GM18499 (cell line): ENCODE data around the gene OSTM1.
A peak's percentile ranks its signal among the peaks of the same experiment; 100 is the strongest.

Source experiments
- ATAC-seq: cut with Tn5 transposase; IDR thresholded peaks from one replicate; pipeline ENCODE4 v1.9.1; 2021; ENCODE audit warnings: moderate number of reproducible peaks; ENCODE audit not compliant: insufficient read depth, unreplicated experiment

OSTM1 gene

DNA sequence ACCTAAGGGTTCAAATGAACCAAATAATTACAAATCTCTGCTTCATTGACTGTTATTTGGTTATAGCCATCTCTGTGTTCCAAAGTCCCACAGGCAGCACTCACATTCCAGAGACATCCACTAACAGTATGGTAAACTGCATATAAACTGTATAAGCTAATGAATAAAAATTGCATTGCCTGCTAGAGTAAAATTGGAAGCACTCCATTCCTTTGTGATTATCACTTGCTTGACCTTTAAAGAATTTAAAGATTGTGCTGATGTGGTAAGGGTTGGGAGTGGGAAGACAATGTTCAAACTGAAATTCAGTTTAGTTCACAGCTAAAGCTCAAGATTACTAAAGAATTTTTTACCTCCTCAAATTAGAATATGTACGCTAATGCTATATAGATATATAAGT, 31.0 kb upstream of the OSTM1 start:
- ATAC-seq = no peak

GRCh38 chr6:108102965-108103364, 28.4 kb upstream of the OSTM1 start:
- no peak for ATAC-seq

DNA sequence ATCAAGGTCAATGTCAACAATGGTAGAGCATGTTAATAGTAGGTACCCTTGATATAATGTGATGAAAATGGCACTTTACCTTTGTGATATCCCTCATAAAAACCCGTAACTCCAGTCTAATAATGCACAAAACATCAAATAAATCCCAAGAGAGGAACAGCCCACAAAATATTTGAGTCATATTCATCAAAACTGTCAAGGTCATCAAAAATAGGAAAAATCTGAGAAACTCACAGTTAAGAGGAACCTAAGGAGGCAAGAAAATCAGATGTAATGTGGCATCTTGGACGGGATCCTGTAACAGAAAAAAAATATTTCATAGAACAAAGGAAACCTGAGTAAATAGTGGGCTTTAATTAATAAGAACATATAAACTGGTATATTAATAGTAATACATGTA, 25.5 kb upstream of the OSTM1 start:
- no peak for ATAC-seq

- ATAC-seq = no peak
These were observed 23.3 kb upstream of the OSTM1 start for GRCh38 chr6:108097882-108098281.

- no peak for ATAC-seq
These were observed 19.3 kb upstream of the OSTM1 start for GRCh38 chr6:108093781-108094300.

GRCh38 chr6:108091288-108091687, 16.7 kb upstream of the OSTM1 start:
- ATAC-seq = no peak

DNA sequence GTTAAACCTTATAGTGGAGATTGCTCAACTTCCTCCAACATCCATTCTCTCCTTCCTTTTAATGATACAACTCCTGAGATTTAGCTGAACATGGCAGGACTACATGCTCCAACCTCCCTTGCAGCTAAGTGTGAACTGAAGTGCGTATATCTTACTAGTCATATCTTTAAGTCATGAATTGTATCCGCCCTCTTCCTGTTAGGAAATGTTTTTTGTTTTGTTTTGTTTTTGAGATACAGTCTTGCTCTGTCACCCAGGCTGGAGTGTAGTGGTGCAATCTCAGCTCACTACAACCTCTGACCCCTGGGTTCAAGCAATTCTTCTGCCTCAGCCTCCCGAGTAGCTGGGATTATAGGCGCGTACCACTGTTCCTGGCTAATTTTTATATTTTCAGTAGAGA, 8.8 kb upstream of the OSTM1 start:
- ATAC-seq = no peak

DNA sequence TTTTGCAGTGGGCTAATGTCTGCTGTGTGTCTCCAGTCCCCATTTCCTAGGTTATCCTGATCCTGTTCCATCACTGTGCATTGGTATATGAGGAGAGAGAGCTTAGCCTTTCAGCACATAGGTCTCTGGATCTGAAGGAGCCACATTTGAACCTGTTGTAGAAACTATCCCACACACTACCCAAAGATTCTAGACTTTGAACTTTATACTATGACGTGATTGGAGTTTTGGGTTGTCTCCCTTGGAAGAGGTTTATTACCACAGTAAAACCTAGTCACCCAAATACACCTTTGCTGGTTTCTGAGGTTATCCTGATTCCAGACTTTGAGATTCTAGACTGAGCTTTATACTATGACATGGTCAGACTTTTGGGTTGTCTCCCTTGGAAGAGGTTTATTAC, 8.0 kb upstream of the OSTM1 start:
- ATAC-seq = no peak

DNA sequence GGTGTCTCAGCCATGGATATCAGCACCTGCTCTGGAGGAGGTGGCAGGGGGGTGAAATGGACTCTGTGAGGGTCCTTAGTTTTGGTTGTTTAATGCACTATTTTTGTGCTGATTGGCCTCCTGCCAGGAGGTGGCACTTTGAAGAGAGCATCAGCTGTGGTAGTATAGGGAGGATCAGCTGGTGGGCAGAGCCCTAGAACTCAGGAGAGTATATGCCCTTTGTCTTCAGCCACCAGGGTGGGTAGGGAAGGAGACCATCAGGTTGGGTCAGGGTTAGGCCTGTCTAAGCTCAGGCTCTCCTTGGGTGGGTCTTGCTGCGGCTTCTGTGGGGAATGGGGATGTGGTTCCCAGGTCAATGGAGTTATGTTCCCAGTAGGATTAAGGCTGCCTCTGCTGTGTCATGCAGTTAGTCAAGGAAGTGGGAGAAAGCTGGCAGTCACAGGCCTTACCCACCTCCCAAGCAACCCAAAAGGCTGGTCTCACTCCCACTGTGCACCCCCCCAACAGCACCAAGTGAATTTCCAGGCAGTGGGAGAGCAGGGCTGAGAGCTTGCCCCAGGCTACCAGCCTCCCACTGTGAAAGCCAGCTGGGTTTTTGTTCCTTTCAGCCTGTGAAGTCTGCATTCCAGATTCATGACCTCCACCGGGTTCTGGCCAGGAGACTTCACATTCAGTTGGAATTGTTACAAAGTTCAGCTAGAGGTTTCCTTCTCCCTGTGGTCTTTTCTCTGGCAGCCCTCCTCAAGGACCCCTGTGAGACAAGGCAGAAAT, 5.7 kb upstream of the OSTM1 start:
- ATAC-seq = no peak

DNA sequence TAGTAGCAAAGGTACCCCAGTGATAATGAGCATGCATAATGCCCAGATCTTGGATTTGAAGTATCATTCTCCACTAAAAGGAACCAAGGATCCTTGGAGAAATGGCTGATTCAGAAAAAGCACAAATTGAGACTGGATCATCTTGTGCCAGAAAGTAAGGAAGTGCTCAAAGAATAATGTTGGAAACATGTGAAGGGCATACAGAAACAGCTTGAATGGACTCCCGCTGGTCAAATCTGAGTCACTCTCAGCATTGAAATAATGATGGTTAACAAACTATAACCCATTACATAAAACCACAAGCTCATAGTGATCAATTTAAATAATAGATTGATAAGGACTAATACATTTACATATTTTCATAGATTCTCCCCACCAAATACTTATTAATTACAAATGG, 3.6 kb upstream of the OSTM1 start:
- no peak for ATAC-seq

DNA sequence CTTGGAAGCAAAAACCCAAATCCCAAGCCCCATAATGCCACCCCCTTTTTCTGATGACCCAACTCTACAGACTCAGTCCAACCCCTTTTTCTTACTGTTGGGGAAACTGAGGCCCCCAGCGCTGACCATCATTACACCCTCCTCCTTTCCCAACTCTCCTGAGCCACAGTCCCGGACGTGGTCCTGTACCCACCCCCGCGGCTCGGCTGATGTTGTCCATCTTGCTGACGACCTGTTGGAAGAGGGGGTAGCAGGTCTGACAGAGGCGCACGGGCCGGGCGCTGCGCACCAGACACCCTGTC, 533 bp downstream of the OSTM1 start:
- peak; percentile 21 for ATAC-seq

DNA sequence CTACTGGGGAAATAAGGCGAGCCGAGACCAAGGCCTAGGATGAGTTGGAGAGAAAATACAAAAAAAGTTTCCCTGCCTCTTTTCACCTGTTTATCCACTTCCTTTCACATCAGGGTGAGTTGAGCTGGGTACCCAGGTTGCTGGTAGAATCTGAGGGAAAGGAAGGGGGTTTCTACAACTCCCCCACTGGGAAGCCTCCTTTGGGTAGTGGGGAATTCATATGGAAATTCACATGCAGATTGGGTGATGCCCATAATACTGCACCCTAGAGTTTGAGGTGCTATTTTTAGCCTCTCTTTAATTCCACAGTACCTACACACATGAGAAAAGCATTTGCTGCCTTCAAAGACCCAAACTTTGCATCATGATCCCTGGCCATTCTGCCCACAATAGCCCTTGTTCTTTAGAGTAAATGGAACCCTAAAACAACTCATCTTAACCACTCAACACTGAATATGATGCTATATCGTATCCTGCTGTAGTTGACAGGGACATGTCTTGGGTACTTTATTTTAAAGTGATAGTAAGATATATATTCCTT, 2.7 kb downstream of the OSTM1 start:
- no peak for ATAC-seq

DNA sequence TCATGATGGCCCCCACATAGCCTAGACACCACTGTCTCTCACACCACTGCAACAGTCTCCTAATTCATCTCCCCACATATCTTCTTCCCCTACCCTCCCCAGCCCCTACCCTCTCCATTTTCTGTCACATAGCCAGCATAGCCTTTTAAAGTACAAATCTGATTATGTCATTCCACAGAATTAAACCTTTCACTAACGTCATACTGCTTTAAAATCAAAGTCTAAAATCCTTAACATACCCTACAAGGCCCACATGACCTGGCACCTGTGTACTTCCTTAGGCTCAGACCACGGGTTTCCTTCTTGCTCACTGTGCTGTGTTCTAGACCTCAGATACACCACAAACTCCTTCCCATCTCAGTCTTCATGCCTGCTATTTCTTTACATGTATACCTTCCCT, 5.9 kb downstream of the OSTM1 start:
- peak; percentile 85 for ATAC-seq

DNA sequence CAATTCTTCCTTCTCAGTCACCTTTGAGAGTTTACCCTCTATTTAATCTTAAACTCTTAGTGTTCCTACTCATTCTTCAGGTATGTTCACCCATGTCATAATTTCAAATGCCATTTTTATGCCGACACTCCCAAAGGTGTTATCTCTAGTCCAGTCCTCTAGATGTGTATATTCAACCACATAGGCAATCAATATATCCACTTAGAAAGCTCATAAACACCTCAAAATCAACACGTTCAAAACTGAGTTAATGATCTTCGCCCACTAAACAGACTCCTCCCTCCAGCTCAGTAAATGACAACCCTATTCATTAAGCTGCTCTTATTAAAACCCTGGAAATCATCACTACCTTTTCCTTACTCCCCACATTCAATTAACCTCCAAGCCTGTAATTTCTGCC, 6.4 kb downstream of the OSTM1 start:
- ATAC-seq = no peak

DNA sequence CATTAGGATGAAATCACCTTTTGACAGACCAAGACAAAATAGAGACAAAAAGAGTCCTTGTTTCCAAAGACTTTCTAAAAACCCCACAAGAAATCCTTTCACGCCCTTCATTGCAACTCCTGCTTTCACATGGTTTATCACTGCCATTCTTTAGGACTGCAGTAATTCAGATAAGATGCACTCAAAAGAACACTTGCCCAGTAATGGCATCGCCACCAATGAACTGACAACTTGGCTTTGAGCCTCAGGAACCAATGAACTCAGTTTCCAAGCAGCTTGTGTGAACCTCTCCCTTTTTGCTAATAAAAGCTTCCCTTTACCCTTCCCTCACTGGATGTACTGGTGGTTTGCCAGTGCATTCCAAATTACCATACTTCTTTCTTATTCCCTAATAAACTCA, 21.8 kb downstream of the OSTM1 start:
- ATAC-seq = no peak

GRCh38 chr6:108051481-108051880, 23.1 kb downstream of the OSTM1 start:
- ATAC-seq = no peak

- no peak for ATAC-seq
These were observed 34.9 kb downstream of the OSTM1 start for GRCh38 chr6:108039681-108040080.

- no peak for ATAC-seq
These were observed 37.7 kb downstream of the OSTM1 start for GRCh38 chr6:108036884-108037283.

DNA sequence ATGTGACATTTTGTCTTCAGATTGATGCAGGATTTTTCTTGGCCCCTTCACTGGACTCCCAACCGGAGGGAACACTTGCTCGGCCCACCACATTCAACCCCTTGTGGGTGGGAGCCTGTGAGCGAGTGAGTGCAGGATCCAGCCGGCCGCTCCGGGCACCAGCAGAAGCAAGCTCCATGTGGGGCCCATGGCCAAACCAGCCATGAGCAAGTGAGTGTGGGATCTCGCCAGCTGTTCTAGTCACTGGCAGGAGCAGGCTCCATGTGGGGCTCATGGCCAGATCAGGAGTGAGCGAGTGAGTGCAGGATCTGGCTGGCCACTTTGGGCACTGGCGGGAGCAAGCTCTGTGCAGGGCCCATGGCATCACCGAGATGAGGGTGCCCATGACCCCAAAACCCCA, 42.6 kb downstream of the OSTM1 start:
- ATAC-seq = no peak

DNA sequence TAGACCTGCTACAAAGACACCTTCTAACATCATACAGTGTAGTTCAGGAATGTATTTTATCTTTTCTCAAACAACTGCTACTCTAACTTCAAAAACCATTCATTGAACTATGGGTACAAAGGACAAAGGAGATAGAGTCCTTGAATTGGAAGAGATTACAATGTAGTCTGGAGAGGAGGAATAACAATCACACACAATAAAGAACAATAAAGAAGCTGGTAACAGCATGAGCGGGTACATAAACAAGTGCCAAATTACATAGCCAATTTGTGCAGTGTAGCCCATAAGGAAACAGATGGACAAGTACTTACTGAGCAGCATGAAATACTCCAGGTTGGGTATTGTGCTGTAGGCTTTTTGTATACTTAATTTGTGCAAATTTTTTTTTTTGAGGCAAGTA, 44.3 kb downstream of the OSTM1 start:
- ATAC-seq = no peak

DNA sequence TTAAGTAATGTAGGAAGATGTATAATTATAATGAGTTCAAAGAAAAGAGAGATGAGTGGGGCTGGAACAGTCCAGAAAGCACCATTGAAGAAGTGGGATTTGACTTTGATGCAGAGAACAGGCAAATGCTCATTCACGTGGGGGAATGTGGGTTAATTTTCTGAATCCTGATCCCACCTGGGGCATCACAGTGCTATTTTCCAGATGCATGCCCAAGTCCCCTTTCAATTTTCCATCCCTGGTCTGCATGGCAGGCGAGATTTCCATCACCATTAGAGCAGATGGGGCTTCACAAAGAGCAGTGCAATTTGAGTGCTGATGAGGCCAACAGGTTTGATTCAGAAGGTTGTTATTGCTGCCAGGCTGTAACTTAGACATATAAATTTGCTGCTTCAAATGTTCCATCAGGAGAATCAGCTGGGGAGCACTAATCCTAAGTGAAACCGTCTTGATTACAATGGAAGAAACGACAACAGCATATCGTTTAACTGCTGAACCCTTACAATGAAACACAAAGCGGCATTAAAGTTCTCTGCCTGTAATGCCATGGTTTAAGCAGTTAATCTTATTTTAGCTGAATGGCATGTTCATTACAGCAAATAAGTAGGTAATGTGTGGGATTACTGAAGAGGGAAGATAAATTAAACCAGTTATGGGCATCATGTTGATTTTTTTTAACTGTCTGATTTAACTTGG, 45.2 kb downstream of the OSTM1 start:
- no peak for ATAC-seq

- no peak for ATAC-seq
These were observed 46.9 kb downstream of the OSTM1 start for GRCh38 chr6:108027594-108027993.
